Muscle of leg (tissue), 11 donors: ENCODE measurements around the gene STX8. TPM values are rescaled to one million over a fixed set of nuclear protein-coding genes. Genes with fewer than 3 reads are reported as not detected.
A peak's percentile ranks its signal among the peaks of the same experiment; 100 is the strongest.

Source experiments
- DNase-seq: peaks from one replicate; pipeline ENCODE4 v3.0.0; 2013
- H3K27ac ChIP-seq: one replicate; pipeline ENCODE4 v1.5.1; 2013; ENCODE audit warnings: mild to moderate bottlenecking, low read length, control low read depth
- H3K27me3 ChIP-seq: one replicate; pipeline ENCODE4 v1.6.1; 2013; ENCODE audit warnings: low read length; ENCODE audit not compliant: control insufficient read depth, insufficient read depth
- H3K36me3 ChIP-seq: one replicate; pipeline ENCODE4 v1.6.1; 2013; ENCODE audit warnings: low read length; ENCODE audit not compliant: control insufficient read depth, insufficient read depth
- H3K4me1 ChIP-seq: one replicate; pipeline ENCODE4 v1.6.1; 2013; ENCODE audit warnings: low read length; ENCODE audit not compliant: control insufficient read depth, insufficient read depth
- H3K4me3 ChIP-seq: one replicate; pipeline ENCODE4 v1.5.1; 2013; ENCODE audit warnings: low read length, control low read depth
- H3K9me3 ChIP-seq: replicated peaks from 2 replicates; pipeline ENCODE4 v1.6.1; 2013; ENCODE audit warnings: low read depth, low read length; ENCODE audit not compliant: control insufficient read depth
- WGBS: methylation state at CpG from one replicate; pipeline ENCODE4 v1.1.5; 2013; ENCODE audit warnings: missing lambda C conversion rate; ENCODE audit not compliant: insufficient coverage; 5-methylcytosine and 5-hydroxymethylcytosine counted together
- polyA plus RNA-seq, 8 donors: library from polyadenylated mRNA; unstranded; fragments of 120-200 nt; gene quantifications; one replicate each; pipeline versions ENCODE4 v1.2.1 to v1.2.3, GENCODE V29; 2013; ENCODE audit warnings: inconsistent platforms in 1 of 8, low replicate concordance in 1 of 8; ENCODE audit not compliant: insufficient read length in 8 of 8, insufficient read depth in 1 of 8
- total RNA-seq: library from RNA; stranded (reverse); fragments of 120-200 nt; gene quantifications from one replicate; pipeline ENCODE4 v1.2.4, GENCODE V29; 2013

STX8 gene
- total and polyA plus RNA-seq, 9 donors: 39.1 to 68.8 (median 46.2) TPM

DNA sequence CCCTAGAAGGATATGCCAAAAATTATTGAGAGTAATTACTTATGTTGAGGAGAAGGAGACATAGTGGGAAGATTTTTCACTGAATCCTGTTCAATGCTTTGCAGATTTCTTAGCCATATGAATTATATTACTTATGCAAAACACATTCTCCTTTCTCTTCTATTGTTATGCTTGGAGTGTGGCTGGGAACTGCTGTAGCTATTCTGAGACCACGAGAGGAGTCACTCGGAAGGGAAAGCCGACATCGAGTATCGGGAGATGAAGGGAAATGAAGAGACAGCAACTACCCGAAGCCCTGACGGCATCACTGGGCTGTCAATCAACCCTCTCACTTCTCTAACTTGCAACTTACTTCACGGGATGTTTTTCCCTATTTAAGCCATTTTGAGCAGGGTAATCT is 39.6 kb downstream of the STX8 start:
- no peaks in the 10 kb centered on the region for H3K9me3 ChIP-seq
- WGBS: 40% methylated on average over 4 of the region's 8 CpGs

DNA sequence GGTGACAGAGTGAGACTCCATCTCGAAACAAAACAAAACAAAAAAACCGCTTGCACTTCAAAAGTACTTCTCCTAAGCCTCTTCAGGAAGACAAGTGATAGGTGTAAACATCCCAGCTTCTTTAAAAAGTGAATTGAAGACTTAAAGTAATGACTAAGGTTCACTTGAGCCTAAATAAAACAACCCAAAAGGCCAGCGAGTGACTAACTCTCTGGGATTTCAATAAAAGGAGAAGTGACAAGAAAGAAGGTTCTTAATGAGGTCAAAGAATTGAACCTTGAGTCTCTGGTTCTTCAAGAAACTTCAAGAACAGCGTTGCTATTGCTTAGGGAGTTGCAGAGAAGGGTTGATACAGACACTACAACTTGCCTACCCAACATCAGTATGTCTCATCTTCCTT is 42.2 kb downstream of the STX8 start:
- H3K27me3 ChIP-seq: no peaks in the 10 kb centered on the region
- no peaks in the 10 kb centered on the region for H3K9me3 ChIP-seq
- H3K4me1 ChIP-seq: no peaks in the 10 kb centered on the region
- H3K4me3 ChIP-seq: no peak overlapping the region
- no peak for DNase-seq
- H3K27ac ChIP-seq: no peak overlapping the region
- no peaks in the 10 kb centered on the region for H3K36me3 ChIP-seq
- WGBS: no CpG with 5 or more reads among the region's 4 CpGs

More for the DNA sequence above, 39.6 kb downstream of the STX8 start:
- H3K4me3 ChIP-seq: no peak overlapping the region
- no peaks in the 10 kb centered on the region for H3K4me1 ChIP-seq
- no peak overlapping the region for H3K27ac ChIP-seq
- H3K36me3 ChIP-seq: peaks cover 8% of the 10 kb centered on the region
- H3K27me3 ChIP-seq: no peaks in the 10 kb centered on the region
- peak; percentile 55 for DNase-seq

DNA sequence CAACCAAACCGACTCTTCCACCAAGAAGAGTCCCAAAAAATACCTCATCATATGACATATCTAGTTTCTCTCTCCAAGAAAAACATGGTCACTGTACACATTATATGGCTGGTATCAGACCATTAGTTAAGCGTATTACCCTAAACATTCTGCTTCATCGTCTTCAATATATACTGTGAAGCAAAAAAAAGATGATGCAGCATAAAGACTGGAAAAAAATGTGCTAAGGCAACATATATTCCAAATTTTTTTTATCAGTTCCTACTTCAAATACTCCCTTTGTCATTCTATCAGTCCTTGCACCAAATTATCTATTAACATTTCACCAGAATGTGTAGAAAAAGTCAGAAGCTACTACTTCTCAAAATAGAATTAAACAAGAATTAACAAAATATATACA is 42.9 kb downstream of the STX8 start:
- WGBS: 78% methylated on average over 1 of the region's 3 CpGs
- no peak for DNase-seq
- no peak overlapping the region for H3K4me3 ChIP-seq
- H3K27ac ChIP-seq: no peak overlapping the region
- H3K27me3 ChIP-seq: no peaks in the 10 kb centered on the region
- no peaks in the 10 kb centered on the region for H3K36me3 ChIP-seq
- H3K4me1 ChIP-seq: no peaks in the 10 kb centered on the region
- H3K9me3 ChIP-seq: no peaks in the 10 kb centered on the region

DNA sequence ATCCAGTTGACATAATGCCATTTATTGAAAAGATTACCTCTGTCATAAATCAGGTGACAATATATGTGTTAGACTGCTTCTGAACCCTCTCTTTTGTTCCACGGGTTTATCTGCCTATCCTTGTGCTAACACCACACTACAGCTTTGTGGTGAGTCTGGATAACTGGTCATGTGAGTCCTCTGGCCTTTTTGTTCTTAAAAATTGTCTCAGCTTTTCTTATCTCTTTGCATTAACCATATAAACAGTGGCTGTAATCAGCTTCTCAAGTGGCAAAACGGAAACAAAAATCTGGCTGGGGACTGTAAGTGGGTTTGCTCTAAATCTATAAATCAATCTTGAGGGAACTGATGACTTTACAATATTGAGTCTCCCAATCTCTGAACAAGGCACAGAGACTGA is 44.6 kb downstream of the STX8 start:
- DNase-seq: no peak
- WGBS: no CpG with 5 or more reads among the region's 2 CpGs
- H3K36me3 ChIP-seq: no peaks in the 10 kb centered on the region
- no peaks in the 10 kb centered on the region for H3K27me3 ChIP-seq
- H3K9me3 ChIP-seq: no peaks in the 10 kb centered on the region
- H3K4me3 ChIP-seq: no peak overlapping the region
- H3K27ac ChIP-seq: no peak overlapping the region
- H3K4me1 ChIP-seq: no peaks in the 10 kb centered on the region

DNA sequence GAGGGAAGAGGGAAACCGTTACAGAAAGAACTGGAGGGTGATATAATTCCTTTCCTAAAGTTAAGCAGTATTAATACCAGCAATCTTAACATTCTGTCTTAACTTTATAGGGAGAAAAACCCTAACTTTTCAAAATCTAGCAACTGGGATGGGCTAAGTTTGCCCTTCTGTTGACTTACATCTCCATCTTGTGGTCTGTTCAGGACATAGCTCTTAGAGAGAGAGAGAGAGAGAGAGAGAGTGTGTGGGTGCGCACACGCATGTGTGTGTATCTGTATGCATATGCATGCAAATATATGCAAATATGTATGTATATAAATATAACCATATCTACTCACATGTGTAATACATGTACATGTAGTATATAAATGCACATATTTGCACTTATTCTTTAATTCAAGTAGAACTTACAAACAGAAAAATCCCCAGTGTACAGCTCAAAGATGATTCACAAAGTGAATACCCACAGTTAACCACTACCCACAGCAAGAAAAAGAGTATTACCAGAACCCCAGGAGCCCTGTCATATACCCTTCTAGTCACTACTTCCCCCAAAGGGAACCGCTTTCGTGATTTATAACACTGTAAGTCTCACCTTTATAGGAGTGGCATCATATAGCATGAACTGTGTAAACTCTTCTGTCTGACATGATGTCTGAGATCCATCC is 46.5 kb downstream of the STX8 start:
- DNase-seq: peak; percentile 30

DNA sequence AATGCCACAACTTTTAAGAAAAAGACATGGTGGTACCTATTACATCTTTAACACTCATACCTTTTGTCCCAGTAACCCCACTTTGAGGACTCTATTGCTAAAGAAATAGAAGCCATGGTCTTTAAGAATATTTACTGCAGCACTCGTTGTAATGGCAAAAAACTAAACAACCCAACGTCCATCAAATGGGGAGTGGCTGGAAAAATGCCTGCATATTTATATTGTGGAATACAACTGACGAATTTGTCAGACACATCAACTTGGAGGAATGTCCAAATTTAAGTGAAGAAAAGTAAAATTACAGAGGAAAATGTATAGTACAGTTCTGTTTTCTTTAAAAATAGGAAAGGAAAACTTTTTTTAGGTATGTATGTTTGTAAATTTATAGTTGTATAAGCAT is 47.8 kb downstream of the STX8 start:
- Histone ChIP-seq H3K4me3 (no peak overlapping the region), H3K27ac (no peak overlapping the region), H3K27me3 (no peaks in the 10 kb centered on the region), H3K36me3 (no peaks in the 10 kb centered on the region), H3K9me3 (no peaks in the 10 kb centered on the region), H3K4me1 (no peaks in the 10 kb centered on the region)
- WGBS: 70% methylated on average over 2 of the region's 3 CpGs
- DNase-seq: no peak

More for the DNA sequence above, 46.5 kb downstream of the STX8 start:
- Histone ChIP-seq H3K4me3 (no peak overlapping the region), H3K27ac (no peak overlapping the region), H3K36me3 (no peaks in the 10 kb centered on the region), H3K4me1 (no peaks in the 10 kb centered on the region), H3K9me3 (no peaks in the 10 kb centered on the region), H3K27me3 (no peaks in the 10 kb centered on the region)
- no CpG with 5 or more reads among the region's 5 CpGs for WGBS

DNA sequence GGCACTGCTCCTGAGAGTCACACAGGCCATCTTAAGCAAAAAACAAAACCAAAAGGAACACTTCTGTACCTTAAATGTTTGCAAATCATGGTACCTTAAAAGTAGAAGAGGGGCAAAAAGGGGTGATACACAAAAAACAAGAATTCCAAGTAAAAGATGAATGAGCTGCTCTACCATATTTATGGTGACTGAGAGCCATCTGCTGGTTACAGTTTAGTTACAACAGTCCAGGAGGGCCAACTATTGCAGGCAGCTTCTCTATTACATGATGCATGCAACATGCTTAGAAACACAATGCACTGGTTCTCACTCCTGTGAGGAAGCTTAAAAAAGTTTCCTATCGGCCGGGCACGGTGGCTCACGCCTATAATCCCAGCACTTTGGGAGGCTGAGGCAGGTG is 53.5 kb downstream of the STX8 start:
- Histone ChIP-seq H3K36me3 (no peaks in the 10 kb centered on the region), H3K9me3 (no peaks in the 10 kb centered on the region), H3K27me3 (no peaks in the 10 kb centered on the region), H3K4me3 (no peak overlapping the region), H3K27ac (no peak overlapping the region), H3K4me1 (peaks cover 5% of the 10 kb centered on the region)
- WGBS: no CpG with 5 or more reads among the region's 4 CpGs
- DNase-seq: peak; percentile 80

DNA sequence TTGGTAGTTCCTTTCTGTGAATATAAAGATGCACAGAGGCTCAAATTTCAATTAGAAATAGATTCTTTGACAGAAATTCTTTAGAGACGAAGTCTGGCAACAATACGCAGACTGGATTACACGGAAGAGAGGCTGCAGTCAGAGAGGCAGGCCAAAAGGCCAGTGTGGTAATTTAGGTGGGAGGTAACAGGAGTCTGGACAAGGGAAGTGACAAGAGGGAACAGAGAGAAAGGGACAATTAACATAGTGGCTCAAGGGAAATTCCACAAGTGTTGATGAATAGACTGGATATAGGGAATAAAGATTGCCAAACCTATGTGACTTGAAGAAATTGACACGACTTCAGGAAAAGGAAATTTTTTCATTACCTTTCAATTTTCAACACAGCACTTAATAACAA is 54.6 kb downstream of the STX8 start:
- Histone ChIP-seq H3K4me1 (peaks cover 5% of the 10 kb centered on the region), H3K27ac (no peak overlapping the region), H3K36me3 (no peaks in the 10 kb centered on the region), H3K27me3 (no peaks in the 10 kb centered on the region), H3K9me3 (no peaks in the 10 kb centered on the region), H3K4me3 (no peak overlapping the region)
- 41% methylated on average over 3 of the region's 4 CpGs for WGBS
- peak; percentile 33 for DNase-seq

DNA sequence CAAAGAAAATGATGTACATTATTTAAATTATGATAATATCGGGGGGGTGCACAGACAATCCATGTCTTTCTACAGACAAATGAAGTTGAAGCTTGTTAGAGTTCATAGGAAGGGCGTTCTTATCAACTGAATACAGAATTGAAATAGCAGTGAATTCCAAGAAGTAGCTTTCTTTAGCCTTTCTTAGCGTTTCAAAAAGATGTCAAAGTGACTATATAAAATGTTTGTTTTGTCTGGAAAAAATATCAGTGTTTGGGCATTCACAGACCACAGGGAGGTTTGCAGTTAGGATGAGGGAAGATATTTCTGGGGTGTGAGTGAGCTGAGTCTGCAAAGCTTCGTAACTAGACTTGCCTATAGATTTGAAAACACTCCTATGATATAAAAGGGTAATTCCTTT is 55.0 kb downstream of the STX8 start:
- Histone ChIP-seq H3K27ac (no peak overlapping the region), H3K4me1 (peaks cover 5% of the 10 kb centered on the region), H3K27me3 (no peaks in the 10 kb centered on the region), H3K4me3 (no peak overlapping the region), H3K36me3 (no peaks in the 10 kb centered on the region), H3K9me3 (no peaks in the 10 kb centered on the region)
- peak; percentile 10 for DNase-seq
- WGBS: no CpG with 5 or more reads among the region's 4 CpGs

DNA sequence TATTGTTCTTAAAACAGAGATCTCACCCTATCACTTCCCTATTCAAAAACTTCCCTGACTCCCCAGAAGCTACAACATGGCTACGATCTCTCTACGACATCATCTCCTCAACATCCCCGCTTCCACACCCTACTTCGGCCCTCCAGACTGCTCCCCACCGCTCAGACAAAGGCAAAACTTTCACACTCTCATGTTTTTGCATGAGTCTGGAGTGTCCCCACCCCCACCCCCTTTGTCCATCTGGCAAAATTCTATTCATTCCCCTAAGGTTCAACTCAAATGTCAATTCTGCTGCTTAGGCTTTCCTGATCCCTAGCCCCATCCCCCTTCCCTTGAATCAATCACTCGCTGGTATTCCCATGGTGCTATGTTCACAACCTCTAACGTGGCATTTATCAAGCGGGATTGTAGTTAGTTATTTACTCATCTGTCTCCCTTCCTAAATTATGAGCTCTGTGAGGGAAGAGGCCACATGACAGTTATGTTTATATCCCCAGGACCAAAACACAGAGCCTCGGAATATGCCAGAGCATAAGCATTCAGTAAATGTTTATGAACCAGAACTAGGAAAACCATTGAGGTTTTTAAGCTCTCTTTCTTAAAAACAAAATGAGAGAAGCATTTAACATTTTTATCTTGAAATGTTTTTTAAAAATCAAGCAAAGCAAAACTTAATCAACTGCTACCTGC is 55.9 kb downstream of the STX8 start:
- Histone ChIP-seq H3K9me3 (no peaks in the 10 kb centered on the region), H3K27ac (no peak overlapping the region), H3K36me3 (no peaks in the 10 kb centered on the region), H3K27me3 (no peaks in the 10 kb centered on the region), H3K4me3 (no peak overlapping the region), H3K4me1 (peaks cover 5% of the 10 kb centered on the region)
- 60% methylated on average over 4 of the region's 9 CpGs for WGBS
- peak; percentile 20 for DNase-seq
